IMR-90 (cell line): Measurements from ENCODE around the gene ACVR1. TPM values are rescaled to one million over a fixed set of nuclear protein-coding genes. Genes with fewer than 3 reads are reported as not detected.

Experiments
- ATAC-seq: fragments of 200-7000 bp; cut with Tn5 transposase; 2 replicates; pipeline ENCODE4 v1.9.1; 2020; ENCODE audit warnings: low read depth, mild to moderate bottlenecking, moderate library complexity
- BruUV-seq: library from RNA; stranded (reverse); fragments of 400-500 nt; replicated peaks from 2 replicates; lab custom pipeline; 2021; lab: Mats Ljungman, UMichigan
- CTCF ChIA-PET: fragments of 300-600 bp; formaldehyde crosslinking; extraction: SDS; loops from one replicate; lab custom pipeline; 2021; ENCODE audit warnings: antibody characterized with exemption; lab: Yijun Ruan, JAX
- POLR2A ChIA-PET: fragments of 300-600 bp; sonication (Branson Sonifier 250); formaldehyde crosslinking; loops from one replicate; lab custom pipeline; 2022; ENCODE audit warnings: antibody characterized with exemption; ENCODE audit not compliant: unreplicated experiment; lab: Charles Lee
- DNase-seq: peaks from one replicate; pipeline ENCODE4 v3.0.0; 2013
- H2AFZ ChIP-seq: replicated peaks from 2 replicates; pipeline ENCODE3; 2013; ENCODE audit warnings: low read length, mild to moderate bottlenecking; ENCODE audit not compliant: poor library complexity
- H2AK5ac ChIP-seq: 2 replicates; pipeline ENCODE4 v1.6.1; 2013; ENCODE audit warnings: low read depth, low read length, inconsistent platforms
- H2AK9ac ChIP-seq: replicated peaks from 2 replicates; pipeline ENCODE3; 2013; ENCODE audit warnings: mild to moderate bottlenecking, low read depth, low read length, moderate library complexity; ENCODE audit not compliant: poor library complexity
- H2BK120ac ChIP-seq: 2 replicates; pipeline ENCODE4 v1.6.1; 2013; ENCODE audit warnings: low read depth, low read length, inconsistent platforms
- H2BK15ac ChIP-seq: 3 replicates; pipeline ENCODE4 v1.6.1; 2013; ENCODE audit warnings: low read depth, low read length, inconsistent platforms
- H2BK20ac ChIP-seq: 2 replicates; pipeline ENCODE4 v1.6.1; 2013; ENCODE audit warnings: low read depth, mild to moderate bottlenecking, inconsistent platforms, low read length, moderate library complexity
- H2BK5ac ChIP-seq: 2 replicates; pipeline ENCODE4 v1.6.1; 2013; ENCODE audit warnings: mild to moderate bottlenecking, low read depth, low read length, inconsistent platforms; ENCODE audit not compliant: poor library complexity, severe bottlenecking
- H3K14ac ChIP-seq: replicated peaks from 2 replicates; pipeline ENCODE4 v1.6.1; 2013; ENCODE audit warnings: low read depth, low read length, inconsistent platforms
- H3K18ac ChIP-seq: 2 replicates; pipeline ENCODE4 v1.6.1; 2013; ENCODE audit warnings: low read depth, low read length, control low read depth
- H3K23ac ChIP-seq: 2 replicates; pipeline ENCODE4 v1.6.1; 2013; ENCODE audit warnings: low read depth, low read length, inconsistent platforms
- H3K27ac ChIP-seq: 2 replicates; pipeline ENCODE4 v1.5.1; 2013; ENCODE audit warnings: mild to moderate bottlenecking, control low read depth, low read length; ENCODE audit not compliant: insufficient read depth
- H3K27me3 ChIP-seq: 2 replicates; pipeline ENCODE4 v1.6.1; 2013; ENCODE audit warnings: low read length; ENCODE audit not compliant: control insufficient read depth, insufficient read depth
- H3K36me3 ChIP-seq: 2 replicates; pipeline ENCODE4 v1.6.1; 2013; ENCODE audit warnings: low read length, mixed read lengths; ENCODE audit not compliant: control insufficient read depth, insufficient read depth
- H3K4ac ChIP-seq: 2 replicates; pipeline ENCODE4 v1.6.1; 2013; ENCODE audit warnings: low read depth, low read length, inconsistent platforms
- H3K4me1 ChIP-seq: 2 replicates; pipeline ENCODE4 v1.6.1; 2013; ENCODE audit warnings: low read length, mixed read lengths; ENCODE audit not compliant: control insufficient read depth, insufficient read depth
- H3K4me2 ChIP-seq: 2 replicates; pipeline ENCODE4 v1.6.1; 2013; ENCODE audit warnings: low read depth, mild to moderate bottlenecking, control low read depth, low read length, moderate library complexity
- H3K4me3 ChIP-seq: 2 replicates; pipeline ENCODE4 v1.5.1; 2013; ENCODE audit warnings: low read depth, mild to moderate bottlenecking, control low read depth, low read length, moderate library complexity; ENCODE audit not compliant: insufficient read depth
- H3K56ac ChIP-seq: 2 replicates; pipeline ENCODE4 v1.6.1; 2013; ENCODE audit warnings: low read length, inconsistent platforms; ENCODE audit not compliant: insufficient read depth; ENCODE audit errors: extremely low read depth
- H3K79me1 ChIP-seq, 2 experiments: 2 replicates each; pipeline ENCODE4 v1.6.1; 2013; ENCODE audit warnings: low read length in 2 of 2, inconsistent platforms in 1 of 2, low read depth in 1 of 2
- H3K9ac ChIP-seq: 2 replicates; pipeline ENCODE4 v1.6.1; 2013; ENCODE audit warnings: low read depth, low read length, control low read depth
- H3K9me1 ChIP-seq: 2 replicates; pipeline ENCODE4 v1.6.1; 2013; ENCODE audit warnings: low read length, inconsistent platforms; ENCODE audit not compliant: insufficient read depth
- H3K9me3 ChIP-seq: 2 replicates; pipeline ENCODE4 v1.6.1; 2013; ENCODE audit warnings: low read length; ENCODE audit not compliant: control insufficient read depth, insufficient read depth
- H4K20me1 ChIP-seq: 2 replicates; pipeline ENCODE4 v1.6.1; 2013; ENCODE audit warnings: low read length, inconsistent platforms; ENCODE audit not compliant: insufficient read depth
- H4K5ac ChIP-seq: 2 replicates; pipeline ENCODE4 v1.6.1; 2013; ENCODE audit warnings: mild to moderate bottlenecking, low read depth, low read length, control low read depth
- H4K8ac ChIP-seq, 2 experiments: 2 replicates each; pipeline ENCODE4 v1.6.1; 2013; ENCODE audit warnings: low read depth in 2 of 2, low read length in 2 of 2, control low read depth in 1 of 2, inconsistent platforms in 1 of 2
- H4K91ac ChIP-seq: 2 replicates; pipeline ENCODE4 v1.6.1; 2013; ENCODE audit warnings: low read depth, low read length, inconsistent platforms; ENCODE audit not compliant: insufficient read depth
- MXI1 ChIP-seq: IDR thresholded peaks from 2 replicates; pipeline ENCODE4 v1.6.1; 2012; ENCODE audit warnings: low read depth, mild to moderate bottlenecking, low read length, moderate library complexity, borderline replicate concordance
- POLR2A ChIP-seq: IDR thresholded peaks from 2 replicates; pipeline ENCODE4 v1.6.1; 2012; ENCODE audit warnings: mild to moderate bottlenecking, low read depth, low read length
- RFX5 ChIP-seq: IDR thresholded peaks from 2 replicates; pipeline ENCODE4 v1.8.0; 2012; ENCODE audit warnings: low read depth, mild to moderate bottlenecking, low read length, moderate library complexity
- WGBS, 2 experiments: methylation state at CpG; one replicate each; pipeline versions ENCODE4 v1.1.5 to v1.1.7; 2013; ENCODE audit warnings: missing lambda C conversion rate in 2 of 2; ENCODE audit not compliant: insufficient read length in 1 of 2; ENCODE audit errors: extremely low coverage in 2 of 2; 5-methylcytosine and 5-hydroxymethylcytosine counted together
- dilution Hi-C: fragments of 300-500 bp; cut with HindIII; formaldehyde crosslinking; loops from one replicate; pipeline ENCODE4 v1.14.3; 2018; ENCODE audit warnings: low sequenced_read_pairs; ENCODE audit not compliant: unreplicated experiment
- in situ Hi-C: fragments of 300-500 bp; cut with MboI; formaldehyde crosslinking; loops from 3 replicates; pipeline ENCODE4 v1.14.3; 2019; ENCODE audit warnings: low sequenced_read_pairs, inconsistent platforms, mixed read lengths
- intact Hi-C: fragments of 100-400 bp; cut with micrococcal nuclease; formaldehyde crosslinking; loops from 2 replicates; pipeline ENCODE4 v1.10.0; 2022
- polyA plus RNA-seq, 3 experiments: library from polyadenylated mRNA; depleted of rRNA; stranded (reverse); fragments of >200 nt; gene quantifications; 2 replicates each; pipeline ENCODE4 v1.2.3, GENCODE V29; 2012; ENCODE audit warnings: low replicate concordance in 1 of 3
- total RNA-seq: library from RNA; depleted of rRNA; stranded (reverse); fragments of >200 nt; gene quantifications from 2 replicates; pipeline ENCODE4 v1.2.3, GENCODE V29; 2012
- TF ChIP-seq, protein P1 (sequence below): fragments of 150-350 bp; IDR thresholded peaks from 2 replicates; pipeline ENCODE4 v1.6.1; 2017; ENCODE audit warnings: mild to moderate bottlenecking, antibody characterized with exemption, low read length, low read depth

ACVR1 gene
- total and polyA plus RNA-seq, 2 of the 4 experiments (the other 2 are of a cell fraction): 21.1 to 40.8 TPM

DNA sequence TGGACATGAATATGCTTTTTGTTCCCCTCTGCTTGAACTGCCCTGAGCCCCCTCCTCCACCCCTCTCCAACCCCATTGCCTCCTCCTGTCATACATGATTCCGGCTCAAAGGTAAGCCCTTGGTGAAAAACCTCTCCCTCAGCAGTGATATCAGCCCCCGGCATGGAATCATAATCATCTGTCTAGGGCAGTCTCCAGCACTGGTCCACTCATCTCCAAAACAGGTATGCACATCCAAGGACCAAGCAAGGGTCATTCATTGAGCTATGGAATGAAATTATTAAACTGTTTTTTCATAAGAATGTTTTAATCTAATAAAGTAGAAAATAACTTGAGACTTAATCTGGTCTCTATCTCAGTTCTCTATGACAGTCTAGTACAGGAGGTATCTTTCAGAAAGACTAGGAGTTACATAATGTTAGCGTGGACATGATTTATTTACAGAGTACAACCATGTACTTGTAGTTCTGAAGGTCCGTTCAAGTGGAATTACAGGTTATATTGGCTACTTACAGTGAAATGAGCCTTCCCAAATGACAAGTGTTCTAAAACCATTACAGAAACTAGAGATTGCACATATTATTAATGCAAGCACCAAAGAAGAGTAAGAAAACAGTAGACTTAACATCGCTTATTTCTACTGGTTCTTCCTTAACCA, 75.2 kb downstream of the ACVR1 start:
- TF ChIP-seq, protein P1, sequence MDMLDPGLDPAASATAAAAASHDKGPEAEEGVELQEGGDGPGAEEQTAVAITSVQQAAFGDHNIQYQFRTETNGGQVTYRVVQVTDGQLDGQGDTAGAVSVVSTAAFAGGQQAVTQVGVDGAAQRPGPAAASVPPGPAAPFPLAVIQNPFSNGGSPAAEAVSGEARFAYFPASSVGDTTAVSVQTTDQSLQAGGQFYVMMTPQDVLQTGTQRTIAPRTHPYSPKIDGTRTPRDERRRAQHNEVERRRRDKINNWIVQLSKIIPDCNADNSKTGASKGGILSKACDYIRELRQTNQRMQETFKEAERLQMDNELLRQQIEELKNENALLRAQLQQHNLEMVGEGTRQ: no peak
- TF ChIP-seq POLR2A: no peak
- TF ChIP-seq RFX5: no peak
- TF ChIP-seq MXI1: no peak
- BruUV-seq: no TSS peak

More for the DNA sequence above, 75.2 kb downstream of the ACVR1 start:
- H2AK9ac ChIP-seq: no peak overlapping the region
- H2BK5ac ChIP-seq: no peak overlapping the region
- H3K56ac ChIP-seq: no peak overlapping the region
- DNase-seq (no peak), ATAC-seq (no peak)
- H3K14ac ChIP-seq: no peak overlapping the region
- H3K9me3 ChIP-seq: no peaks in the 10 kb centered on the region
- no peak overlapping the region for H2BK120ac ChIP-seq
- H4K91ac ChIP-seq: no peak overlapping the region
- no peak overlapping the region for H3K4ac ChIP-seq
- ChIA-PET POLR2A (no interaction called here), CTCF (no interaction called here)
- H3K4me3 ChIP-seq: no peak overlapping the region
- no peaks in the 10 kb centered on the region; the same call in 1 of the 2 replicates for H3K9me1 ChIP-seq
- no peak overlapping the region for H3K18ac ChIP-seq
- no peak overlapping the region for H2AFZ ChIP-seq
- in situ Hi-C loops: no loop called here
- dilution Hi-C loops: no loop called here
- no peaks in the 10 kb centered on the region for H3K4me1 ChIP-seq
- no peak overlapping the region for H2BK20ac ChIP-seq
- no peak overlapping the region for H2AK5ac ChIP-seq
- no peak overlapping the region for H3K23ac ChIP-seq
- no peak overlapping the region for H3K27ac ChIP-seq
- H3K4me2 ChIP-seq: no peak overlapping the region
- intact Hi-C loops: no loop called here
- no peak overlapping the region for H3K9ac ChIP-seq
- WGBS, 2 experiments: no CpG with 5 or more reads among the region's 5 CpGs
- H3K79me1 ChIP-seq: peaks cover 13 to 32% of the 10 kb centered on the region in 2 experiments
- H2BK15ac ChIP-seq: no peak overlapping the region
- peaks cover 7% of the 10 kb centered on the region for H3K36me3 ChIP-seq
- no peaks in the 10 kb centered on the region for H4K20me1 ChIP-seq
- no peak overlapping the region for H4K5ac ChIP-seq
- no peaks in the 10 kb centered on the region for H3K27me3 ChIP-seq
- no peak overlapping the region for H4K8ac ChIP-seq
